GM21360 (cell line): ENCODE results near the gene PRPF31.
"Not testable (repeated sequence)": the region's sequence is repeated elsewhere in the genome, so short reads cannot be mapped to it uniquely, and the experiment has no call there.

Experiments used
- ATAC-seq: cut with Tn5 transposase; IDR thresholded peaks from one replicate; pipeline ENCODE4 v1.9.1; 2021; ENCODE audit warnings: mild to moderate bottlenecking, moderate library complexity; ENCODE audit not compliant: unreplicated experiment

PRPF31 gene

GRCh38 chr19:54115109-54116063 lies at the start of gene PRPF31, which contains the start of gene TFPT:
PRPF31 (plus strand) TSS chr19:54115754; CDS start chr19:54118279, 2,525 bp downstream.
TFPT (minus strand) TSS chr19:54115657; CDS start chr19:54115269, 388 bp downstream.
- peak; percentile 81 for ATAC-seq

GRCh38 chr19:54069470-54069869 lies 46.1 kb upstream of the PRPF31 start:
- ATAC-seq: no peak

GRCh38 chr19:54073829-54074228 lies 41.7 kb upstream of the PRPF31 start:
- ATAC-seq: no peak

GRCh38 chr19:54074851-54075250 lies 40.7 kb upstream of the PRPF31 start:
- ATAC-seq: no peak

GRCh38 chr19:54077334-54077733 lies 38.2 kb upstream of the PRPF31 start:
- no peak for ATAC-seq

- no peak for ATAC-seq
Observed at GRCh38 chr19:54081032-54081431, 34.5 kb upstream of the PRPF31 start, which contains the start of gene TARM1. TARM1 (minus strand) TSS chr19:54081365; CDS start chr19:54081340, 25 bp downstream.

- ATAC-seq: no peak
Observed at GRCh38 chr19:54084410-54084809, 31.1 kb upstream of the PRPF31 start.

GRCh38 chr19:54094426-54095000 lies 21.0 kb upstream of the PRPF31 start:
- no peak for ATAC-seq

GRCh38 chr19:54095136-54095858 lies 20.3 kb upstream of the PRPF31 start:
- ATAC-seq: no peak

GRCh38 chr19:54095859-54096616 lies 19.5 kb upstream of the PRPF31 start:
- ATAC-seq: not testable (repeated sequence)

GRCh38 chr19:54096617-54097106 lies 18.9 kb upstream of the PRPF31 start:
- no peak for ATAC-seq

GRCh38 chr19:54099190-54099902 lies 16.2 kb upstream of the PRPF31 start:
- no peak for ATAC-seq

GRCh38 chr19:54099903-54100255 lies 15.7 kb upstream of the PRPF31 start:
- not testable (repeated sequence) for ATAC-seq

GRCh38 chr19:54100561-54100960 lies 15.0 kb upstream of the PRPF31 start, which contains the start of gene OSCAR:
OSCAR (minus strand) TSS chr19:54100803; CDS start chr19:54100792, 11 bp downstream.
- no peak for ATAC-seq

- ATAC-seq: peak; percentile 97
Observed at GRCh38 chr19:54102421-54103169, 13.0 kb upstream of the PRPF31 start, which contains the start of gene NDUFA3. NDUFA3 (plus strand) TSS chr19:54102855; CDS start chr19:54102879, 24 bp downstream.

GRCh38 chr19:54104998-54105715 lies 10.4 kb upstream of the PRPF31 start:
- no peak for ATAC-seq

- no peak for ATAC-seq
Observed at GRCh38 chr19:54105796-54106195, 9.8 kb upstream of the PRPF31 start.

- ATAC-seq: no peak
Observed at GRCh38 chr19:54106716-54107115, 8.8 kb upstream of the PRPF31 start.
